SIG-M5 treated with dmso at 0.1 percent for 504 hours (cell line): ENCODE results near the gene DHX58.

Experiments used
- DNase-seq: peaks from one replicate; lab custom pipeline; 2025; ENCODE audit not compliant: unreplicated experiment; lab: John Stamatoyannopoulos, UW

Gene DHX58

DNA sequence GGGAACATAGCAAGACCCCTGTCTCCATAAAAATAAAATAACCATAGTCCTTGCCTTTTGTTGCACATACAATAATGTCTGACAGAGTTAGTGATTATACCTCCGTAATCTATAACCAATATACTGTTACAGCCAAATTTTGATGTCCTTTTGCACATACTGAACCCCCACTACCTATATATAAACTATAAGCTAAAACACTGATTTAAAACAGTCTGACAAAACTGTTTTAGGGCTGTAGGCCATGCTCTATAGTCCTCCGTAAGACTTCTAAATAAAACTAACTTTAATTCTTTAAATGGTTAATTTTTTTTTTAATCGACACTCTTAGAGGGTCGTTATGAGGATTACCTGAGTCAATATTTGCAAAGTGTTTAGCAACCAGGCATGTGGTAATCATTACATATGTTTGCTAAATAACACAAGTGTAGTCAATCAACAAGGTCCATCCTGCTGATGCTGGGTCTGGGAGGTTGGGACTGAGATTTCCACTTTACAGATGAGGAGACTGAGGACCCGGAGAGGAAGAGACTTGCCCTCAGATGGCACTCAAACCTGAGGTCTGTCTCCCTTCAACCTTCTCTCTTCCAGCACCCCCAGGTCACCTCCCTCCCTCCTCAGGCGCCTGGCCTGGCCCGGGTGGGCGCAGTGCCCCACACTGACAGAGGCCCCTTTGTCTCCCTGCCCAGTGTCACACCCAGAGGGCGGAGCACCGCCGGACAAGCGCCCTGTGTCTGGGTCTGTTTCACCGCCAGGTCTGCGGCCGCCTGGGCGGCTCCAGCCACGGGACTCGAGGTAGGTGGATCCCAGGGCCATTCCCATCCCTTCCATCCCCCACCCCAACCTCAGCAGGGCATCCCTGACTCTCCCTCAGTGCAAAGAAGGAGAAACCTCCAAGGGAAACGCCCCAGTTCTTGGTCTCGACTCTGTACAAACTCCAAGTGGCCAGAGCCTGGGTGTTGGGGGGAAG is 24.5 kb downstream of the DHX58 start:
- DNase-seq: no peak

DNA sequence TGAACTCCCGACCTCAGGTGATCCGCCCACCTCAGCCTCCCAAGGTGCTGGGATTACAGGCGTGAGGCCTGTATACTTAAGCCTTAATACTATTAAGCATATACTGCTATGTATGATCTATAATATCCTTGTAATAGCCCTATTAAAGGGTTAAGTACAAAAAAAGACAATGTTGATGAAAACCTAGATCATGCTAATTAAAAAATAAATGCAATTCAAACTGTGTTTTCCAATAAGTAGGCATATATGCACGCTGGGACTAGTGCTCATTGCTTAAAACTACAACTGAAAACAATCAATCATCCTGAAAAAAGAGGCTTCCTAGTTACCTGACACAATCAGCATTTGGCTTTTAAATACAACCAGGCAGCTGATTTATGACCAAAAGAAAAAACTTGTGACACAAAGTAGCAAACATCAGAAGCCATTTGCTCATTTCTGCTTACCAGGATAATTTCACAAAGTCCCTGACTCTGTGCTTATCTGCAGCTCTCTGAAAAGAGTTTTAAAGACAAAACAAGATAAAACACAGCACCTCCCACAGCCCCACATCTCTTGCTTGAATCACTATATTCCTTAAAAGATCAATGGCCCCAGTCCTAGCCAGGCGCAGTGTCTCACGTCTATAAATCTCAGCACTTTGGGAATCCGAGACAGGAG is 25.3 kb downstream of the DHX58 start:
- DNase-seq: no peak

DNA sequence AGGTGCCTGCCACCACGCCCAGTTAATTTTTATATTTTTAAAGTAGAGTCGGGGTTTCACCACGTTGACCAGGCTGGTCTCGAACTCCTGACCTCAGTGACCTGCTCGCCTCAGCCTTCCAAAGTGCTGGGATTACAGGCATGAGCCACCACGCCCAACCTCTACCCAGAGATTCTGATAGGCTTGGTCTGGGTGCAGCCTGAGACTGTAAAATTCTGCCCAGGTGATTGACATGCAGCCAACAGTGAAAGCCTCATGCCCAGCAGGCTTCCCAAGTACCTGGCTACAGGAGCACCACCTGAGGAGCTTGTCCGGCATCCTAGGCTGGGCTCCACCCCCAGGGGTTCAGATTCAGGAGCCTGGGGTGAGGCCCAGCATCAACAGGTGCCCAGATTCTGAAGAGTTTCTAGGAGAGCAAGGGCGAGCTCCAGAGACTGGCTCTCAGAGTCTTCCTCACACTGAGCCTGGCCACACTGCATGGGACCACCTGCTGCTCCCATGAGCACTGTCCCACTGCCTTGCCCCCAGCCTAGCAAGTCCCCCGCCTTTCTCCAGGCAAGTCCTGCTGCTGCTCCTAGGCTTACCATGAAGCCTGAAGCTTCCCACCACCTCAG is 30.9 kb downstream of the DHX58 start:
- no peak for DNase-seq

DNA sequence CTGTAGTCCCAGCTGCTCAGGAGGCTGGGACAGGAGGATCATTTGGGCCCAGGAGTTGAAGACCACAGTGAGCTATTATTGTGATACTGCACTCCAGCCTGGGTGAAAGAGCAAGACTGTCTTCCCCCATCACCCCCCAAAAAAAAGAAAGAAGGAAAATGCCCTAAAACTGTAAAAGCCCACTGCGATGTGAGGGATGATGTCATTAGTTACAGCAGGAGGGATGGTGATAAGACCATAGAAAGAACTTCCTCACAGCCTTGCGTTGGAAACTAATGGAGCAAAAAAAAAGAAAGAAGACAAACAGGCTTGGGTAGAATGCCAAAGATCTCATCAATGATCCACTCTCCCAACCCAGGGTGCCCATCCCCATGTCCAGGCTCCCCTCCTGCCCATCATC is 33.0 kb downstream of the DHX58 start:
- no peak for DNase-seq

DNA sequence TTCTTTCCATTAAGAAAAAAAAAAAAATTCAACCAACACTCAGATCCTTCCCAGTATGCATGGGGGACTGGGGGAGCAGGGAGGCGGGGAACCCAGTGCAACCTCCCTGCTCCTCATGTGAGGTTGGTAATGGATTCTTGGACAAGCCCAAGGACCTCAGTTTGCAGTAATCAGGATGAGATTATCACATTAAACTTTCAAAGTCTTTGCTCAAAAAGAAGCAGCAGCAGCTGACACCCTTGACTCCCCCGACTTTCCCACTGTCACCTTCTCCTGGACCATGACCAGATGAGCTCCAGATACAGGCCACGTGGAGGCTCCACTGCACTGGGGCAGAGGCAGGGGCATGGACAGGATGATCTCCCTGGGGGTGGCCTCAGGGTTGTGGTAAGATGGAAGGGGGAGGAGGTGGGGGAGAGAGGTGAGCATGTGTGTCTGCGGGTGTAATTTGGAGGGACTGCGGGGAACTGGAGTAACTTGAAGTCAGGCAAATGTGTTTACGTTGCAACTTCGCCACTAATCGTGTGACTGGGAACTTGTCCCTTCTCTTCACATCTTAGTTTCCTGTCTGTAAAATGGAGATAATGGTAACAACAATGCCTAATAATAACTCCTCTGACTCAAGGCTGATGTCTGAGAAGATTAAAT is 34.0 kb downstream of the DHX58 start:
- no peak for DNase-seq

DNA sequence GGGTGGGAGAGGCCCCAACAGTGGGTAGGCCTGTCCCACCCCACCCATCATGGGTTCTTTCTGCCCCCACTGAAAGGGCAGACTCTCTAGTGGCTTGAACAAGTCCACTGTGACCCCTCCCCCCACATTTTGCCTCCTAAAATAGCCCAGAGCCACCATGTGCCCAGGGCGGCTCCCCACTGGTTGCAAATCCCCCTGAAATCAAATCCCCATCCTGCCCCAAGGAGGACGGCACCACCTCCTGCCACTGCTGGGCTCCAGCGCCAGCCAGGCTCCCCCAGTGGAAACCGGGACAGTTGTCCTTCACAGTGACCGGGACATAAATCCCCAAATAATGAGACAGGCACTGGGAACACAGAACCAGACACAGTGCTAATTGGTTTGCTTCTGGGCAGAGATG is 34.8 kb downstream of the DHX58 start:
- DNase-seq: no peak

DNA sequence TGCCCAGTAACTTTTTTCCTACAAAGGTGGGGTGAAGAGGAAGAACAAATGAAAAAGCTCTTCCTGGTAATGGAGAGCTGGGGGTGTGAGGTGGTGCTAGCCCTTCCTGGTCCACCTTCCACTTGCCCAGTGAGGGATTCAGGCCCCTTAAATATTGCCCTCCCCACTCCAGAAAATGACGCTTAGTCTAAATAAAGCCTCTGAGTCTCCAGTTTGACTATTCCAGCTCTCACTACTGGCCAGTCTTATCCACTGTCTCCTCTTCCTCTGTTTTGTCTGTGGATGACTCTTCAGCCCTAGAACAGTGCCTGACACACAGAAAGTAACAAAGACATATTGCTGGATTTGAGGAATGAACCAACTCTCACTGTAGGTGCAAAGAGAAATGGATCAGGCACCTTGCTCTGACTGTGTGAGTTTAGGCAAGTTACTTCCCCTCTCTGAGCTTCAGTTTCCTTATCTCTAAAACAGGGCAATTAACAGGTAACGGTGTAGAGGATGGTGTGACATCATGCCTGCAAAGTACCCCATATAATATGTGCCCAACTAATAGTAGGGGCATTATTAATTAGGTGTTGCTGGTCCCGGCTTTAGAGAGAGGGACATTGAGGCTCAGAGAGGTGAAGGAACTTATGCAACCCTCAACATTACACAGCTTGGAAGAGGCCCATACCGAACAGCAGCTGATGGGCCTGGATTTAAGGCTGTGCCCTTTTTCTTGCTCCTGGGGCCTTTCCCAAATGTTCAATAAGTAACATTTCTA is 35.5 kb downstream of the DHX58 start:
- DNase-seq: no peak

DNA sequence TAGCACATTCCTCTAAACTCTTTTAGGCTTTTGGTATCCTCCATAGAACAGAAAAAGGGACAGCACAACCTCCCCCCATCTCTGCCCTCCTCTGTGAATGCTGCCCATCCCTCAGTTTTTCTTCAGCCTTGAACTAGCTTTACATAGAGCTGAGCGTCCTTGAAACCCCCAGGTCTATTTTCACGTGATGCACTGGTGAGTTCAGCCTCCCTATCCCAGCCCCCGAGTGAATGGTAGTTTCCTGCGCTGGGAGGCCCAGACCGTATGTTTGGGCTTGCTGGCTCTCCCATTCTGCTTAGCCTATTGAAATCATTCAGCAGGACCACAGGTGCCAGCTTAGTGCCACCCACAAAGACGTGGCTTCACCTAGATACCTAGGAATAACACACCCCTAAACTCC is 36.7 kb downstream of the DHX58 start:
- no peak for DNase-seq

DNA sequence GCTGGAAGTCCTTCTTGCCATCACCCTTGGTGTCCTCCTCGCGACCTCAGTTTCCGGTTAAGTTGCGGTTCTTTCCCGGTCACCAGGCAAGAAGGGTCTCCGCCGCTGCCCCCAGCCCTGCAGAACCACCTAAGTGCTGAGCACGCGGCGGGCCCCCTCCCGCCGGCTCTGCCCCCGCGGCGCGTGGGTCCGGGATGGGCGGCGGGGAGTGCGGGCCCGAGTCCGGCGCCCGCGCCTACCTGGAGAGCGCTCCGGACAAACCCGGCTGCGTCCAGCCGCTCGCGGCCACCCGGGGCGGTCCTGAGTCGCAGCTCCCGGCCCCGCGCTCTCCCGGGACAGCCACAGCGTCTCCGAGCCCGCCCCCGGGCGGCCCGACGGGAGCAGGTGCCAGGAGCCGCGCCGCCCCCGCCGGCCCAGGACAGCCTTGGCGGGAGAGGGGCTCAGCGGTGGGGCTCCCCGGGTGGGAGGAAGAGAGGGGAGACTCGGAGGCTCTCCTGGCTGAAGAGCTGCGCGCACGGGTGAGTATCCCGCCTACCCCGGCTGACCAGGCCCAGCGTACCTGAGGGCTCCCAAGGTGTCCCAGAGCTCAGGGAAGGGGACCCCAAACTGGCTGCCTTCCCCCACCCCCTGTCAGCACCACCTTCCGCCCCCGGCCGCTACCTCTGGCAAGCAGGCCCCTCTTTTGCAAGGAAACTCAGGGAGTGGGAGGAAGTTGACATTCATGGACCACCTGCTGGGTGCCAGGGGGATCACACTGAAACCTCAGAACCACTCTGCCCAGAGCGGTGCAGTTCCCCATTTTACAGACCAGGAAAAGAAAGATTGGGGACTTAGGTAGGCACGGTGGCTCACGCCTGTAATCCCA is 40.0 kb downstream of the DHX58 start:
- peak; percentile 41 for DNase-seq

DNA sequence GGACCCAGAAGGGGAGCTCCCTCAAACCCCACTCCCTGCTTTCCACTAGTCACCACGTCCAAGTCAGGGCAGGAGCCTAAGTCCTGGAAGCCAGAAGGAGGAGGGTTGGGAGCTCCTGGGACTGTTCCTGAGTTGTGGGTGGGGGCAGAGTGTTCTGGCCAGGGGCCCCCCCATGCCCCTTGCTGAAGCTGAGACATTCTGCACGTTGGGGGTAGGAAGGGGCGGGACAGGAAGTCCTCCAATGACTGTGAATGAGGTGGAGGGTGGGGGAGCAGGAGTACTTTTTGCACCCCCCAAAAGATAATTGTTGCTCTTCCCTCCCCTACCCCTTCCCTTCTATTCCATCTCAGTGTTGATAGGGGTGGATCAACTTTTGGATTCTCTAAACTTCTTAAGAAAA is 40.7 kb downstream of the DHX58 start:
- DNase-seq: no peak

DNA sequence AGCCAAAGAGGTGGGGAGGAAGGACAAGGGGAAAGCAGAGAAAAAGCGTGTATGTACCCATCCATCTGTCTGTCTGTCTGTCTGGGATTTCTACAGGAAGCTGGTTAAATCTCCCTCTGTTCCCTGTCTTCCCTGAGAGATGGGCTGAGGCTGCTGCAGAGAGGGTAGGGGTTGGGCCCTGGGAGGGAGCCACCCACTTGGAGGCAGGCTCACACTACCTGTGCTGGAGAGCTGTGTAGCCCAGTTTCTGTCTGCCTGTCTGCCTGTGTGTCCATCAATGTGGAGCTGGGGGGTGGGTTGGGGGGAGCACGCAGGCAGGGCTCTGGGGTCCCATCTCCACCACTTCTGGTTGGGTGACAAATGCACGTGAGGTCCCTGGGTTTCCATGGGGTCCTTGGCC is 43.5 kb downstream of the DHX58 start:
- DNase-seq: no peak

DNA sequence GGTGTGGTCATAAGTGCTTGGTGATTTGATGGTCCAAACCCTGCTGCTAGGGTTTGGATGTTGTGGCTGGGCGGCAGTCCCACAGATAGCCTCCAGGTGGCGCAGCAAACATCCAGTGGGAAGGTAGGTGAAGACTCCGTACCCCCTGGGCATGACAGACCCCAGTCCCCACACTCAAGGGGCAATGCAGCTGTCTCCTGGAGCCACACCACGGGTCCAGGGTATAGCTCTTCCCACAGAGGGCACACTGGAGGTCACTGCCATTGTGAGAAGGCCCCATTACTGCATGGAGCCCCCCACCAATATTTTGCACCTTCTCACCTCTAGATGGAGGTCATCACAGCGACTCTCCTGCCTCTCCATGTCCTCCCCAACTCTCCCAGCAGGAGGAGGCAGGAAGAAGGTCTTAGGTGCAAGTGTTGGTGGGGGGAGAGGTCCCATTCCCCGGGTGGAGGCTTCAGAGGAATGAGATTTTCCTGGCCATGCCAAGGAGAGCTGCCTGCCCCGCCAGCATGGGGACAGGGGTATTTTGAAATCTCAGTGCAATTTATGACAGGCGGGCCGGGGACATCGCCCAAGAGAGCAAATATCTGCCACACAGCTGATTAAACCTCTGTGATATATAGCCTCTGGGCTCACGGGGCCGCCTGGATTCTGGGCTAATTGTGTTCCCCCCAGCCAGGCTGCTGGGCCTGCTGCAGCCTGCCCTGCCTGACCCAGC is 45.0 kb downstream of the DHX58 start:
- no peak for DNase-seq

DNA sequence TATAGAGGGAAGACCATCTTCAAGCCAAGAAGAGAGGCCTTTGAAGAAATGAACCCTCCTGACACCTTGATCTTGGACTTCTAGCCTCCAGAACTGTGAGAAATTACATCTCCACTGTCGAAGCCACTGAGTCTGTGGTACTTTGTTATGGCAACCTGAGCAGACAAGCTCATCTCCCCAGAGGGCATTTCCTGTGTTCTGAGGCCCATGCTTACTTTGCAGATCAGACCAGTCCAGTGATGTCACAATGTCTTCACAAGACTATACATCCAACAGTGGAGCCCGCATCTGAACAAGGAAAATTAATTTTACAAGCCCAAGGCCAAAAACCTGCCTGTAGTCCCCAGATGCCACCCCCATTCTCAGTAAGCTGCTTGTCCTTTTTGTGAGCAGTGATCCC is 47.3 kb downstream of the DHX58 start:
- no peak for DNase-seq

DNA sequence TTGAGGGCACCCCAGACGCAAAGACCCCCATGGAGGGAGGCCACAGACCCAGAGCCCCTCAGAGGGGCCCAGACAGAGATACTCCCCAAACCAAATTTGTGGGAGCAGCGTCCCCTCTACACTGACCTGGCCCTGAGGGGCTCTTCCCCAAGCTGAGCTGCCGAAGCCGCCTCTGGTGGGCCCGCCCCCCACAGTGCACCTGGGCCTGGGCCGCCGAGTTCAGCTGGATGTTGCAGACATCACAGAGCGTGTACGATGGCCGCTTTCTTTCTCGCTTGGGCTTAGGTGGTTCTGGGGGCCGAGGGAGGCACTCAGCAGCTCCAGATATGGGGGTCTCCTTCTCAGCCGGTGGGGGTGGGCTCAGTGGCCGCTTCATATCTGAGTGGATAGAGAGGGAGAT is 49.8 kb downstream of the DHX58 start:
- no peak for DNase-seq

DNA sequence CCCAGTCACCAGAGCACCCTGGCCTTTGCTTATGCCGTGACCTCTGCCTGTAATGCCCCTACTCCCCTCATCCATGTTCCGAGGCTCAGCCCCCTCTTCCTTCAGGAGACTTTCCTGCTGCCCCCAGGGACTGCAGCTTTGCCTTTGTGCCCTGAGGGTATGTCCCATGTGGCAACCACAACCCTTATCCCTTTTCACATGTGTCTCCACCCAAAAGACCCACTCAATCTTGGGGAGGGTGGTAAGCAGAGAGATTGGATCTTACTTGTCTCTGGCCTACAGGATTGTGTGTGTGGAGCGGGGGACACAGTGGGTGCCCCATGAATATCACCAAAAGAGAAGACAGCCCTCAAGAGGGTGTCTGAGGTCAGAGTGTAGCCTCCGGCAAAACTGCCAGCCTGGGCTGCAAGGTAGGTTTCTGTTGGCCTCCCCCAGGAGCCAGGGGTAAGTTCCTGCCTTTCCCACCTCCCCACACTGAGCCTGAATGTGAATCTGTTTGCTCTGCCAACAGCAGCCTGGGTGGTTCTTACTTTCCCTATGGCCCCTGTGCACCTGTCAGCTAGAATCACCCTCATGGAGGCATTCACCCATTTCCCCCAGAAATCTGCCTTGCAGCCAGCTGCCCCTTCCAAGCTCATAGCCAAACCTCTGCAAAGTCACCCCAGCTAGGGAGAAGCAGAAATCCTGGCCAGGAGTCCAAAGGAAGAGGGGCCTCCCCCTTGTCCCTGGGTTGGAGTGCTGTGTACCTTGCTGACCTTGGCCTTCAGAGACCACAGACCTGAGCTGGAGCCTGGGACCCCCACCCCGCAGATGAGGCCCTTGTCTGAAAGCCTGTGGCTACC is 50.6 kb downstream of the DHX58 start:
- no peak for DNase-seq

DNA sequence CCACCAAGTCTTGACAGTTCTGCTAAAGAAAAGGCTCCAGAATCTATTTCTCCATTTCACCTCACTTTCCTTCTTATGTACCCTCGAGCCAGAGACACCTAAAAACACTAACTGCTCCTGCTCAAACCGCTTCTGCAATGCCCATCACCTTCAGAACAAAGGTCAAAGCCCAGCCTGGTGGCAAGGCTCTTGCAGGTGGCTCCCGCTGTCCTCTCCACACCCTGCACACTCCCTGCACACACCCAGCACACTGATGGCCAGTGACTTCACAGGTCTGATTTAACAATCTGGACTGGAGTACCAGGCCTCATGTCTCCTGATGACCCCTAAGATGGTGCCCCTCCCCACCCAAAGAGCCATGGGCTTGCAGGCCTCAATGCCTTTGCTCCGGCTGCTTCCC is 52.3 kb downstream of the DHX58 start:
- DNase-seq: no peak

DNA sequence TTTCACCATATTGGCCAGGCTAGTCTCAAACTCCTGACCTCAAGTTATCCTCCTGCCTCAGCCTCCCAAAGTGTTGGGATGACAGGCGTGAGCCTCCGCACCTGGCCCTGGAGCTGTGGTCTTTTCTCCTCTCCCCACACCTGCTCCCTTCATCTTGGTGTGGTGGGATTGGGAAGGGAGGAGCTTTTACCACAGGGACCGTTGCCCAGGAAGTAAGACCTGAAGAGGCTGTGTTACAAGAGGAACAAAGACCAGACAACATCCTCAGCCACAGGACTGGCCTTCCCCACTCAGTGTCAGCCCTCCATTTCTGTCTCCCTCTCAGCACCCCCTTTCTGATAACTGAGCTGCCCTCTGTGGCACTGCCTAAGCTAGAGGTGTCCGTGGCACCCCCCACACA is 52.7 kb downstream of the DHX58 start:
- no peak for DNase-seq

DNA sequence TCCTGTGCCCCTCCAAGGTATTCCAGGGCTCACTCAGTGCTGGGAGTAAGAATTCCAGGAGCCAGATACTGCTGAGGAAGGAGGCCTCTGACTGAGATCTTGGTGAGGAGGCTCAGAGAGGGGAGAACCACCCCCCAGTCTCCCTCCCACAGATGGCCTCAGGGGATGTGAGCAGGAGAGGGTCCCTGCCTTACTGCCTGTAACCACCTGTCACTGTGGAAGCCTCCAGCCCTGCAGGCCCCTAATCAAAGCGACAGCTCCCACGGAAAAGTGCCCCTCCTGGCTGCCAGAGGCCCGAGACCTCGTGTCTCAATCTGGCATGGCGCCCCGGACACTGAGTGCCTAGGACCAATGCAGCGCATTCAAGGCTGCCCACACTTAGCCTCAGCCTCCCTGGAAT is 54.5 kb downstream of the DHX58 start:
- DNase-seq: no peak
